Articular chondrocyte of knee joint (primary cell): ENCODE data around the gene RAB11FIP3. TPM values are rescaled to one million over a fixed set of nuclear protein-coding genes. Genes with fewer than 3 reads are reported as not detected.

Experiments used
- small RNA-seq: library from RNA; depleted of rRNA; stranded (forward); fragments of <200 nt; gene quantifications from one replicate; pipeline ENCODE3, GENCODE V24; 2012
- total RNA-seq: library from RNA; depleted of rRNA; stranded (reverse); fragments of >200 nt; gene quantifications from 2 replicates; pipeline ENCODE4 v1.2.3, GENCODE V29; 2012

Gene RAB11FIP3
- 21.3 and 24.6 TPM in 2 replicates for total RNA-seq

GRCh38 chr16:425082-425718 lies at the start of gene RAB11FIP3:
Gene RAB11FIP3 (plus strand): TSS chr16:425649. CDS start chr16:426007, 358 bp downstream.

GRCh38 chr16:381789-382717 lies 43.4 kb upstream of the RAB11FIP3 start, which contains the start of gene PGAP6:
Gene PGAP6 (minus strand): TSS chr16:381978. CDS start chr16:381821, 157 bp downstream.

GRCh38 chr16:397135-397661 lies 28.3 kb upstream of the RAB11FIP3 start, which contains the start of gene NME4:
Gene NME4 (plus strand): TSS chr16:397199. CDS start chr16:397223, 24 bp downstream.

GRCh38 chr16:401468-402348 lies 23.7 kb upstream of the RAB11FIP3 start, which contains the start of gene DECR2:
Gene DECR2 (plus strand): TSS chr16:401885. CDS start chr16:401964, 79 bp downstream.

GRCh38 chr16:527015-527903 lies 101.8 kb downstream of the RAB11FIP3 start, which contains the start of gene CAPN15:
Gene CAPN15 (plus strand): TSS chr16:527712. CDS start chr16:546839, 19,127 bp downstream.

GRCh38 chr16:560204-560700 lies 134.8 kb downstream of the RAB11FIP3 start, which contains the start of gene PRR35:
Gene PRR35 (plus strand): TSS chr16:560394. CDS start chr16:563295, 2,901 bp downstream.

GRCh38 chr16:566475-567372 lies 141.3 kb downstream of the RAB11FIP3 start, which contains the start of gene NHLRC4:
Gene NHLRC4 (plus strand): TSS chr16:567005. CDS start chr16:568048, 1,043 bp downstream.

GRCh38 chr16:569445-570254 lies 144.2 kb downstream of the RAB11FIP3 start, which contains the start of gene PIGQ:
Gene PIGQ (plus strand): TSS chr16:569968. CDS start chr16:574075, 4,107 bp downstream.

Small RNA genes lying within 50 kb of the gene (small RNA-seq; reads per million reads assigned to genes)
- gene MIR3176, result not detected
- gene MIR5587, result 1.8 reads per million, percentile 67 among the genes with 10 or more reads in this experiment
- not detected for gene RF00019
- gene Z98883.1, result not detected

Other genes with a start within 250 kb of the RAB11FIP3 start
- not detected in 2 replicates for gene HBA1, start 249.0 kb upstream of the RAB11FIP3 start, total RNA-seq
- gene HBQ1, start 245.2 kb upstream of the RAB11FIP3 start, total RNA-seq, result not detected in 2 replicates
- 42.7 and 47.3 TPM in 2 replicates for gene LUC7L, start 196.2 kb upstream of the RAB11FIP3 start, total RNA-seq
- gene FAM234A, start 190.8 kb upstream of the RAB11FIP3 start, total RNA-seq, result 75.2 and 89.9 TPM in 2 replicates
- 2.6 and 3.5 TPM in 2 replicates for gene RGS11, start 149.7 kb upstream of the RAB11FIP3 start, total RNA-seq
- gene ARHGDIG, start 145.1 kb upstream of the RAB11FIP3 start, total RNA-seq, result 0.22 TPM in 1 of 2 replicates, not detected in the other
- not detected in 2 replicates for gene PDIA2, start 142.5 kb upstream of the RAB11FIP3 start, total RNA-seq
- 14.2 and 15.1 TPM in 2 replicates for gene AXIN1, start 72.9 kb upstream of the RAB11FIP3 start, total RNA-seq
- 51.3 and 58.4 TPM in 2 replicates for gene MRPL28, start 55.1 kb upstream of the RAB11FIP3 start, total RNA-seq
- gene PGAP6, start 43.7 kb upstream of the RAB11FIP3 start, total RNA-seq, result 32.4 and 33.2 TPM in 2 replicates
- 57.4 and 61.4 TPM in 2 replicates for gene NME4, start 28.4 kb upstream of the RAB11FIP3 start, total RNA-seq
- gene DECR2, start 23.8 kb upstream of the RAB11FIP3 start, total RNA-seq, result 10.2 and 10.5 TPM in 2 replicates
- gene CAPN15, start 102.1 kb downstream of the RAB11FIP3 start, total RNA-seq, result 24.6 and 26.3 TPM in 2 replicates
- gene PRR35, start 134.7 kb downstream of the RAB11FIP3 start, total RNA-seq, result 0.11 TPM in 1 of 2 replicates, not detected in the other
- 0.43 and 0.65 TPM in 2 replicates for gene NHLRC4, start 141.4 kb downstream of the RAB11FIP3 start, total RNA-seq
- gene PIGQ, start 144.3 kb downstream of the RAB11FIP3 start, total RNA-seq, result 17.6 and 22.3 TPM in 2 replicates
- 9.5 and 9.8 TPM in 2 replicates for gene RAB40C, start 164.4 kb downstream of the RAB11FIP3 start, total RNA-seq
- 0.11 and 0.13 TPM in 2 replicates for gene WFIKKN1, start 205.3 kb downstream of the RAB11FIP3 start, total RNA-seq
- gene METTL26, start 210.7 kb downstream of the RAB11FIP3 start, total RNA-seq, result 64.2 and 79.6 TPM in 2 replicates
- gene MCRIP2, start 216.2 kb downstream of the RAB11FIP3 start, total RNA-seq, result 9.1 and 12.9 TPM in 2 replicates
- 8.8 and 9.4 TPM in 2 replicates for gene WDR90, start 223.7 kb downstream of the RAB11FIP3 start, total RNA-seq
- 24.3 and 25.2 TPM in 2 replicates for gene RHOT2, start 242.5 kb downstream of the RAB11FIP3 start, total RNA-seq